ENCODE measurements around the gene HSPG2.
"Not testable (repeated sequence)": the region's sequence is repeated elsewhere in the genome, so short reads cannot be mapped to it uniquely, and the experiment has no call there.

HSPG2 gene

GRCh38 chr1:21783679-21784603, 153.2 kb downstream of the HSPG2 start:
- no peak for DNase-seq (ENCODE audit: low spot score)

- peak; percentile 97 for DNase-seq (ENCODE audit: low spot score)
Observed at GRCh38 chr1:21782868-21783678, 154.0 kb downstream of the HSPG2 start, which contains the start of gene USP48. TSS of gene USP48 (minus strand) at chr1:21783149. CDS start at chr1:21782957, 192 bp downstream.

GRCh38 chr1:21782349-21782867, 154.7 kb downstream of the HSPG2 start:
- DNase-seq (ENCODE audit: low spot score): peak; percentile 83

- no peak for DNase-seq (ENCODE audit: low spot score)
Observed at GRCh38 chr1:21781815-21782348, 155.2 kb downstream of the HSPG2 start.

- DNase-seq (ENCODE audit: low spot score): no peak
Observed at GRCh38 chr1:21779613-21780521, 157.2 kb downstream of the HSPG2 start.

- no peak for DNase-seq (ENCODE audit: low spot score)
Observed at GRCh38 chr1:21778405-21778727, 158.7 kb downstream of the HSPG2 start.

- not testable (repeated sequence) for DNase-seq (ENCODE audit: low spot score)
Observed at GRCh38 chr1:21776925-21777324, 160.2 kb downstream of the HSPG2 start.

- no peak for DNase-seq (ENCODE audit: low spot score)
Observed at GRCh38 chr1:21775985-21776562, 161.0 kb downstream of the HSPG2 start.

GRCh38 chr1:21775550-21775914, 161.6 kb downstream of the HSPG2 start:
- no peak for DNase-seq (ENCODE audit: low spot score)

- DNase-seq (ENCODE audit: low spot score): no peak
Observed at GRCh38 chr1:21774835-21775549, 162.1 kb downstream of the HSPG2 start.

- DNase-seq (ENCODE audit: low spot score): no peak
Observed at GRCh38 chr1:21773585-21773984, 163.5 kb downstream of the HSPG2 start.
